ENCODE results near the gene TMEM8B. TPM values are rescaled to one million over a fixed set of nuclear protein-coding genes. Genes with fewer than 3 reads are reported as not detected.
"Not testable (repeated sequence)": the region's sequence is repeated elsewhere in the genome, so short reads cannot be mapped to it uniquely, and the experiment has no call there.

TMEM8B gene
- total RNA-seq, 1 donor from 2014 or later: 36.2 TPM

DNA sequence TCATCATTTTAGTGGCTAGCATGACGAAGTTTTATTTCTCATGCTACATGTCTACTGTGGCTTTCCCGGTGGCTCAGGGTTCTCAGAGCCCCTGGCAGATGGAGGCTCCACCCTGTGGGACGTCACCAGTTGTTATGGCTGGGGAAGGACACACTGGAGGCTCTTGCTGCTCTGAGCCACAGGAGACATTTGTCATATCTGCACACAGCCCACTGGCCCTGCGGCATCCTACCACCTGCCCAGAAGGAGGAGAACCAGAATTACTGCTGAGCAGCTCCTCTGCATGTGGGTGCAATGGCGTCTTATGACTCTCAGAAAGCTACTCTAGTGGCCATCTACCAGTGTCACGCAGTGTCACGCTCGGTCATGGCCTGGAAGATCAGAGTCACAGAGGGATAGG lies 34.6 kb downstream of the TMEM8B start:
- no peak for DNase-seq (ENCODE audit: low spot score)

- no peak for DNase-seq (ENCODE audit: low spot score)
Observed at GRCh38 chr9:35864695-35865255, 35.7 kb downstream of the TMEM8B start.

DNA sequence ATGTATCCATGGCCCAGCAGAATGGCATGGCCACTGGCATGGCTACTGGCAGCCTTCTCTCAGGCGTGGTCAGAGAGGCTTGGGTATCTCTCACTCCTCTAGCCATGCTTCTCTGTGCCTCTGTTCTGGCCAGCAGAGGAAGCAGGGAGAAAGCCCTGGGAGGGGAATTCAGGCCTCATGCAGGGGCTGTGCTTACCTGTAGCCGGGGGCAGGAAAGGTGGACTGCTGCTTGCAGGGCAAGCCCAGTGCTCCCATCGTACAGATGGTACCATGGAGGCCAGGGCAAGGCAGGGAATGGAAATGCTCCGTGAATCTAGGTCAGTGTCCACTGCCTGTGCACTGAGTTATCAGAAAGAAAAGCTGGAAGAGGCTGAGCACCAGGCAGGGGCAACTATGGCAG lies 38.5 kb downstream of the TMEM8B start:
- DNase-seq (ENCODE audit: low spot score): no peak

GRCh38 chr9:35868933-35869332 lies 39.9 kb downstream of the TMEM8B start:
- no peak for DNase-seq (ENCODE audit: low spot score)

DNA sequence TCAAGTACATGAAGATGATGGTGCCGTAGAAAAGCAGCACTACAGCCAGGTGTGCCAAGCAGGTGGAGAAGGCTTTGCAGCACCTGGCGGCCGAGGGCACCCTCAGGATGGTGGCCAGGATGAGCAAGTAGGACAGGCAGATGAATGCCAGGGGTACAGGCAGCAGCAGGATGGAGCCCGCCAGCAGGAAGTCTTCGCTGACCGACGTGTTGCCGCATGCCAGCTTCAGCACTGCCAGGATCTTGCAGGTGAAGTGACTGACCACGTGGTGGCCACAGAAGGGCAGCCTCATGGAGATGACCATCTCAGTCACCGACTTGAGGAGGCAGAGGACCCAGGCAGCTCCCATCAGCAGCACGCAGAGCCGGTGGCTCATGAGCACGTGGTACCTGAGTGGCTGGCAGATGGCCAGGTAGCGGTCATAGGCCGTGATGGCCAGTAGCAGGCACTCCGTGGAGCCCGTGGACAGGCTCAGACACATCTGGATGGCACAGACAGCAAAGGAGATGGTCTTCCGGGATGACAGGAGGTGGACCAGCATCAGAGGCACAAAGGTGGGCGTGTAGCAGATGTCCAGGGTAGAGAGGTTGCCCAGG lies 40.7 kb downstream of the TMEM8B start:
- no peak for DNase-seq (ENCODE audit: low spot score)

GRCh38 chr9:35870351-35870923 lies 41.4 kb downstream of the TMEM8B start, which contains the start of gene OR13J1:
Gene OR13J1 (minus strand): TSS chr9:35870401. CDS start chr9:35870401, 0 bp downstream.
- DNase-seq (ENCODE audit: low spot score): no peak

DNA sequence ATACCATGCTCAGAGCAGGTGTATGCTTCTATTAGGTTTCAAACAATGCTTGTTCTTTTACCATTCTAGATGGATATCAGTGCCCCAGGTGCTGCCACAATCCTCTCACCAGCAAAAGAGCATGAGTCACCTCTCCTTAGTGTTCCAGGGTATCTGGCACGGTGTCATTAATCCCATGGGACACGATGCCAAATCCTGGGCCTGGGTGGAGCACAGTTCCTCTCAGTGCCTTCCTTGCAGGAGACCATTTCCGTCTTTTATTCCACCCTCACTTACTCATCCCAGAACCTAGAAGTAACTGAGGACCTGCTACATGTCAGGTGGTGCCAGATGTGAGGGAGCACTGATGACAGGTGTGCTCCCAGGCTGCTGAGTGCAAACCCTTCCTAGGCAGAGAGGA lies 42.5 kb downstream of the TMEM8B start:
- peak; percentile 26 for DNase-seq (ENCODE audit: low spot score)

- no peak for DNase-seq (ENCODE audit: low spot score)
Observed at GRCh38 chr9:35872505-35872904, 43.5 kb downstream of the TMEM8B start.

DNA sequence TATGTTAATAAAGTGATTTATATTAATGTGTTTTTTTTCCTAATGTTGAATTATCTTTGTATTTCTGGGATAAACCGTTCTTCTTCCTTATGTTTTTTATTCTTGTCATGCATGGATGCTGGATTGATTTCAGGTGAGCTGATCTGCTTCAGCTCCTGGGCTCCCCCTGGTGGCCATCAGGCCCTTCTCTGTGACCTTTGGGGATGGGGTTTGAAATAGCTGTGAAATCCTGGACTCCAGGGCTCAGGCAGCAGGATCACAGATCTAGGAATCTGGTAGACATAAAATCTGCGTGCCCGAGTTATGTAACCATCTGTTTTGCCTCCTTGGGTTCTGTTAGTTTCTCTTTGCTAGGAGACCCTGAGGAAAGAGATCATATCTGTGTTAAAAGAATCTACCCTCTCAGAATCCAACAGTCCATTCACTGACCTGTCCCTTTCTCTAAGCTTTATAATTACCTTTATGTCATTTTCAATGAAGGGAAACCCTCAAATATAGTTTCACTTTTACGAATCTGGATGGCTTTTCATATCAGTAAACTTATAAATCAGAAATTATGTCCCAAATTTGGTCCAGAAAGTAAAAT lies 53.3 kb downstream of the TMEM8B start:
- peak; percentile 81 for DNase-seq (ENCODE audit: low spot score)

DNA sequence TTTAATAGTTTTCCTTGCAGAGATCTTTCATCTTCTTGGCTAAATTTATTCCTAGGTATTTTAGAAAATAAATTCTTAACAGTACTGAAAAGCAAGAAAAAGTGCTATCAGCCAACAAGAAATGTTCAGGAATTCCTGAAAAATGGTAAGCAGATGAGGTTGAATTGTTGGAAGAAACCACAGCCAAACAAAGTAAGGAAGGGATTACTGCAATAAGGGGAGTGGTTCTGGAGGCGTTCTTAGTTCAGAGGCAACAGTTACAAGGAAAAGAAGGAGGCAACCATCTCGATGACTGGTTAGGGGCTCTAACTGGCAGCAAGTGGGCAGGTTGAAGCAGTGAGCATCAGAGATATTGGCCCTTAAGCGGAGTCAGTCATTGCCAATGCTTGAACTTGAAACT lies 54.0 kb downstream of the TMEM8B start:
- no peak for DNase-seq (ENCODE audit: low spot score)

DNA sequence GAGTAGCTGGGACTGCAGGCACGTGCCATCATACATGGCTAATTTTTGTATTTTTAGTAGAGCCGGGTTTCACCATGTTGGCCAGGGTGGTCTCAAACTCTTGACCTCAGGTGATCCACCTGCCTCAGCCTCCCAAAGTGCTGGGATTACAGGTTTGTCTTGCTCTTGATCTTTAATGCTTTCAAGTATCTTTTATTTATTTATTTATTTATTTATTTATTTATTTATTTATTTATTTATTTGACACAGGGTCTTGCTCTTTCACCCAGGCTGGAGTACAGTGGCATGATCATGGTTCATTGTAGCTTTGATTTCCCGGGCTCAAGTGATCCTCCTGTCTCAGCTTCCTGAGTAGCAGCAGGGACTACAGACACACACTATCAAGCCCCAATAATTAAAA lies 55.9 kb downstream of the TMEM8B start:
- not testable (repeated sequence) for DNase-seq (ENCODE audit: low spot score)

GRCh38 chr9:35891646-35892045 lies 62.6 kb downstream of the TMEM8B start:
- no peak for DNase-seq (ENCODE audit: low spot score)

- no peak for DNase-seq (ENCODE audit: low spot score)
Observed at GRCh38 chr9:35892051-35892450, 63.0 kb downstream of the TMEM8B start.

DNA sequence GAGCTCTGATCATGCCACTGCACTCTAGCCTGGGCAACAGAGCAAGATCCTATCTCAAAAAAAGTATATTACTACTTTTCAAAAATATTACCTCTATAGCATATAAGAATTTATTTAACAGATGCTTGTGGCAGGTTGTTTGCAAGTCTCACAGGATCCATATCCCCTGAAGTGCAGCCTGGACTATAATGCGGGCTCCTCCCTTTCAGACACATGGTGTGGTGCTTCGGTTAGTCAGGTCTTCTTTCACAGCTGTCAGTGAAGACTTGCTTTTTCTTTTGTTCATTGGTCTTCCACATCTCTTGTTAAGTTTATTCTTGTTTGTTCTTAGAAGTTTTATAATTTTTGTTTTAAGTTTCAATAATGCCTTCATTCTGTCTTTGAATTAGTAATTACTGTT lies 67.5 kb downstream of the TMEM8B start:
- no peak for DNase-seq (ENCODE audit: low spot score)

DNA sequence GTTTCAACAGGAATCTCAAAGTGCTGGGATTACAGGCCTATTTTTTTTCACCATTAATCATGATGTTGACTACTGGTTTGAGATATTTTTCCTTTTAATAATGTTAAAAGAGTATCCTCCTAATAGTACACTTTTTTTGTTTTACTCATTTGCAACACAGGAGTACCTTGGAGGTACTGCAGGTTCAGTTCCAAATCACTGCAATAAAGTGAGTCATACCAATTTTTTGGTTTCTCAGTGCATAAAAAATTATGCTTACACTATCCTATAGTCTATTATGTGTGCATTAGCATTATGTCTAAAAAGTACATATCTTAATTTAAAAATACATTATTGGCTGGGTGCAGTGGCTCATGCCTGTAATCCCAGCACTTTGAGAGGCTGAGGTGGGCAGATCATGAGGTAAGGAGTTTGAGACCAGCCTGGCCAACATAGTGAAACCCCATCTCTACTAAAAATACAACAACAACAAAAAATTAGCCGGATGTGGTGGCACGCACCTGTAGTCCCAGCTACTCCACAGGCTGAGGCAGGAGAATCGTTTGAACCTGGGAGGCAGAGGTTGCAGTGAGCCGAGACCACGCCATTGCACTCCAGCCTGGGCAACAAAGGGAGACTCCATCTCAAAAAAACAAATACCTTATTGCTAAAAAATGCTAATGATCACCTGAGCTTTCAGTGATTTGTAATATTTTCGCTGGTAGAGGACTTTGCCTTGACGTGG lies 68.5 kb downstream of the TMEM8B start:
- not testable (repeated sequence) for DNase-seq (ENCODE audit: low spot score)

DNA sequence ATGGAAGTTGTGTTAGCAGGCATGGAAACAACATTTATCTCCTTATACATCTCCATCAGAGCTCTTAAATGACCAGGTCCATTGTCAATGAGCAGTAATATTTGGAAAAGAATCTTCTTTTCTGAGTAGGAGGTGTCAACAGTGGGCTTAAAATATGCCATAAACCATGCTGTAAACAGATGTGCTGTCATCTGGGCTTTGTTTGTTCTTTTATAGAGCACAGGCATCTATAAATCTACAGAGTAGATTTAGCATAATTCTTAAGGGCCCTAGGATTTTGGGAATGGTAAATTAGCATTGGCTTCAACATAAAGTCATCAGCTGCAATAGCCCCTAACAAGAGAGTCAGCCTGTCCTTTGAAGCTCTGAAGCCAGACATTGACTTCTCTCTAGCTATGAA lies 69.3 kb downstream of the TMEM8B start:
- no peak for DNase-seq (ENCODE audit: low spot score)

GRCh38 chr9:35899021-35899420 lies 70.0 kb downstream of the TMEM8B start:
- no peak for DNase-seq (ENCODE audit: low spot score)

GRCh38 chr9:35903049-35903448 lies 74.0 kb downstream of the TMEM8B start:
- no peak for DNase-seq (ENCODE audit: low spot score)

- no peak for DNase-seq (ENCODE audit: low spot score)
Observed at GRCh38 chr9:35904338-35904737, 75.3 kb downstream of the TMEM8B start.

GRCh38 chr9:35905051-35905781 lies 76.2 kb downstream of the TMEM8B start:
- DNase-seq (ENCODE audit: low spot score): no peak

DNA sequence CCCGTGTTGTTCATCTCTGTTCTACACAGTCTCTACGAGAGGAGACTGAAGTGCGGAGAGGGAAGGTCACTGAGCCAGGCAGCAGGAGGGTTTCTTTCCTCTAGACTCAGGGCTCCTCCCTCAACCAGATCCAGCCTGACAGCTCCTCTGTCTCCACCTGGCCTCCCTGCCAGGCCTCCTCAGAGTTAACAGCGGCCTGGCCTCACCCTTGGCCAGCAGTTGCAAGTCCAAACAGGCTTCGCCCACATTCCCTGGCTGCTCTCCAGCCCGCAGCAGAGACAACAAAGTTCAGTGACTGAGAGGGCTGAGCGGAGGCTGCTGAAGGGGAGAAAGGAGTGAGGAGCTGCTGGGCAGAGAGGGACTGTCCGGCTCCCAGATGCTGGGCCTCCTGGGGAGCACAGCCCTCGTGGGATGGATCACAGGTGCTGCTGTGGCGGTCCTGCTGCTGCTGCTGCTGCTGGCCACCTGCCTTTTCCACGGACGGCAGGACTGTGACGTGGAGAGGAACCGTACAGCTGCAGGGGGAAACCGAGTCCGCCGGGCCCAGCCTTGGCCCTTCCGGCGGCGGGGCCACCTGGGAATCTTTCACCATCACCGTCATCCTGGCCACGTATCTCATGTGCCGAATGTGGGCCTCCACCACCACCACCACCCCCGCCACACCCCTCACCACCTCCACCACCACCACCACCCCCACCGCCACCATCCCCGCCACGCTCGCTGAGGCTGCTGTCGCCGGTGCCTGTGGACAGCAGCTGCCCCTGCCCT lies 77.1 kb downstream of the TMEM8B start, which contains the start of gene HRCT1:
HRCT1 (plus strand) TSS at position 291 of the 768 bp plus-strand sequence; CDS start at position 377, 86 bp downstream.
- peak; percentile 93 for DNase-seq (ENCODE audit: low spot score)
